Measurements from ENCODE around the gene KIF2C.
A peak's percentile ranks its signal among the peaks of the same experiment; 100 is the strongest.
"Not testable (repeated sequence)": the region's sequence is repeated elsewhere in the genome, so short reads cannot be mapped to it uniquely, and the experiment has no call there.

Gene KIF2C

GRCh38 chr1:44717156-44717555 is 22.5 kb upstream of the KIF2C start:
- DNase-seq = no peak
- intact Hi-C loops (cut with DNase I) = no loop called here

DNA sequence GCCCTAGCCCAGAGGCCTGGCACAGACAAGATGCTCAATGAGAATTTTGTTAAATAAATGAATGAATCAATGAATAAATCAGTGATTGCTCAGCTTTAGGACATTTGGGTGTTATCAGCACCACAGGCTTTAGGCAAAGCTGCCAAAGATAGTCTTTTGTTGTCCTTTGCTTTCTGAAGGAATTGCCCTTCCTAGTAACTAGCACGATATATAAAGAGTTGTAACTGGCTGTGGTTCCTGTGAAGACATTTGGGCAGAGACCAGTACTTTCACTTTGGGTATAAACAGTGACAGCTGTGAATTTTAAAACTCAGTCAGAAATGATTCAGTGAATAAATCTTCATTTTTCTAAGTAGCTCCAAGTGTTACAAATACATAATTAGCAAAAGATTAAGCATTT is 22.0 kb upstream of the KIF2C start:
- intact Hi-C loops (cut with DNase I) = no loop called here
- DNase-seq = no peak

- no peak for DNase-seq
- intact Hi-C loops (cut with DNase I) = no loop called here
These were observed 21.5 kb upstream of the KIF2C start for GRCh38 chr1:44718091-44718490.

DNA sequence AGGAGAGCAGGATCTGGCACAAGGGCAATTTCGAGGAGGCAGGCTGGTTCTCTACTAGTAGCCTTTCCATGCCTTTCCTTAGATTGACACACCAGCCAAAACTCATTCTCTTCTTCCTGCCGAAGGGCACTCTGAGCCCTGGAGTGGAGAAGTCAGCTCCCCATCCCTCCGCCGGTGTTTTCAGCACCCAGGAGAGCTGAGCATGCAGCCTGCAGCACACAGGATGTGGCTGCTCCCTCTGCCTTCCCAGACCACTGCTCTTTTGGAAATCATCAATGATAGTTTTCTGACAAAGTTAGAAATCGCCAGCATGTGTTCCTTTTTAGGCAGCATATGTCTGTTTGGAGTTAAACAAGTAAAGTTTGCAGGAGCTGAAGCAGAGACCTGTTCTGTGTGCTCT is 20.3 kb upstream of the KIF2C start:
- no peak for DNase-seq
- intact Hi-C loops (cut with DNase I) = no loop called here

DNA sequence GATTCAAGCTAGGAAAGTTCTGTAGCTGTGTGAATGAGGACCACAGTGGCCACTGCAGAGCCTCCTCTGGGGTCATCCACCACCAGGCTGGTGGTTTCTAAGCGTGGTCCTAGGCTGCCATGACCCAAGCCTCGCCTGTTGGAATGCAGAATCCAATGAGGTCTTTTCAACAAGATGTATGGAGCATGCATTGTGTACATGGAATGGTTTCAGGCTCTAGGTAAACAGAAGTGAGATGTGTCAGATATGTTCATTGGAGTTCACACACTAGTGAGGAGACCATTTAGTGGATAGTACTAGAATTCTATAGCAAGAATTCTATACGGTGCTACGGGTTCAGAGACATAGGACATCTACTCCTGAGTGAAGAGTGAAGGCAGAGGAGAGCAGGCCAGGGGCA is 19.4 kb upstream of the KIF2C start:
- DNase-seq = no peak
- intact Hi-C loops (cut with DNase I) = no loop called here

- peak in 14 of 42 donors; percentile 14 to 58 (median 28) for DNase-seq
- intact Hi-C loops (cut with DNase I) = no loop called here
These were observed 17.9 kb upstream of the KIF2C start for GRCh38 chr1:44721485-44722361.

- intact Hi-C loops (cut with DNase I) = no loop called here
These were observed 16.6 kb upstream of the KIF2C start for GRCh38 chr1:44723064-44723463.

GRCh38 chr1:44723496-44724295 is 15.9 kb upstream of the KIF2C start:
- intact Hi-C loops (cut with DNase I) = no loop called here
- DNase-seq = peak in 16 of 42 donors; percentile 12 to 55 (median 33)

More at GRCh38 chr1:44723064-44723463, 16.6 kb upstream of the KIF2C start:
- no peak for DNase-seq

- intact Hi-C loops (cut with DNase I) = no loop called here
- DNase-seq = no peak
These were observed 15.2 kb upstream of the KIF2C start for GRCh38 chr1:44724296-44724954.

DNA sequence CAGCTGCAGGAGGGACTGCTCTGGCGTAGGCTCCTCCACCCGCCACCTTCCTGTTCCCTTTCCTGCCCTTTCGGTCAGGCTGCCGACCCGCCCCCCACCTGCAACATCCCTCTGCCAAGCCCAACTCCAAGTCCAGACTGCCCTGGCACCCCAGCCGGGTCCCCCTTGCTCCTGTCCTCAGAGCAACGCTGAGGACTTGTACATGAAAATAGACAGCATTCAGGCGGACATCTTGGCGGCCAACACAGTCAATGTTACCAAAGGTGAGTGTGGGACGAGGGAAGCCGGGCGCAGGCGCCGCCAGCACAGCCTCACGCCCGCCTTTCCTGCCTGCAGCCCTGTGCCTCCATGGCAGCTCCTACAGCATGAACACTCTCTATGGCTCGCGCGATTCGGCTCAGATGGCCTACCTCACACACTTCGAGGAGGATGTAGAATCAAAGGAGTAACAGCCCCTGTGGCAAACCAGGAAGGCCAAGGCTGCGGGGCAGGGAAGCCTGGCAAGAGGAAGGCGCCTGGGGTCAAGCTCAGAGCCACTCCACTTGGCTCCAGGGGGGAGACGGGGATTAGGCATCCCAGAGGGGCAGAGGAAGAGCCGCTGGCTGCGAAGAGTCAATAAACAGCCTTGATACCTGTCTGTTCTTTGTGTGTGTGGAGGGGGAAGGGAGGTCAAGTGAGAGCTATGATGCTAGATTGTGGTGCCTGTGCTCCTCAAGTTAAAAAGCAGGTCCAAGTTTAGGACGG is 14.5 kb upstream of the KIF2C start:
- intact Hi-C loops (cut with DNase I) = no loop called here
- DNase-seq = no peak

GRCh38 chr1:44730741-44731512 is 8.7 kb upstream of the KIF2C start, which contains the start of gene RNU5D-1:
TSS of gene RNU5D-1 (minus strand) at chr1:44731170.
- intact Hi-C loops (cut with DNase I) = loop anchor here (10.0 kb wide), 1 partner anchor 574 kb away; no protein-coding TSS in a partner anchor
- peak; percentile 86 to 99 (median 96) for DNase-seq

GRCh38 chr1:44733365-44733764 is 6.3 kb upstream of the KIF2C start:
- intact Hi-C loops (cut with DNase I) = loop anchor here (10.0 kb wide), 1 partner anchor 571 kb away; no protein-coding TSS in a partner anchor
- DNase-seq = no peak

DNA sequence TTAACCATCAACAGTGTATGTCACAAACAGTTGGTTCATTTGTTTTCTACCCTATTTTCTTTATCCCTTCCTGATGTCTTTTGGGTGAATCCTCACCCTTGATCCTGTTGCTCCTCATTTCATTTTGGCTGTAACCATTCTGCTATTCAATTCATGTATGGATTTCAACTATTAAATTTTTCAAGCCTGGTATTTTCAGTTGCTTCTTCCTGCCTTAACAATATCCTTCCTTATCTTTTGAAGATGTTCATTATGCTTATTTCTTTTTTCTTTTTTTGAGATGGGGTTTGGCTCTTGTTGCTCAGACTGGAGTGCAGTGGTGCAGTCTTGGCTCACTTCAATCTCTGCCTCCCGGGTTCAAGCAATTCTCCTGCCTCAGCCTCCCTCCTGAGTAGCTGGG is 5.9 kb upstream of the KIF2C start:
- no peak for DNase-seq
- intact Hi-C loops (cut with DNase I) = loop anchor here (10.0 kb wide), 1 partner anchor 571 kb away; no protein-coding TSS in a partner anchor

DNA sequence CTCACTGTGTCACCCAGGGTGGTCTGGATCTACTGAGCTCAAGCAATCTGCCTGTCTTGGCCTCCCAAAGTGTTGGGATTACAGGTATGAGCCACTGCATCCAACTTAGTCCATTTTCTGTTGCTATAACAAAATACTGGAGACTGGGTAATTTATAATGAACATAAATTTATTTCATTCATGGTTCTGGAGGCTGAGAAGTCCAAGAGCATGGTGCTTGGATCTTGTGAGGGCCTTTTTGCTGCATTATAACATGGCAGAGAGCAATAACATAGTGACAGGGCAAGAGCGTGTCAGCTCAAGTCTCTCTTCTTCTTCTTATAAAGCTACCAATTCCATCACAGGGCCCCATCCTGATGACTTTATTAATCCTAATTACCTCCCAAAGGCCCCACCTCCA is 3.6 kb upstream of the KIF2C start:
- intact Hi-C loops (cut with DNase I) = loop anchor here (10.0 kb wide), 1 partner anchor 569 kb away; no protein-coding TSS in a partner anchor
- DNase-seq = no peak

- intact Hi-C loops (cut with DNase I) = loop anchor here (10.0 kb wide), 1 partner anchor 566 kb away; no protein-coding TSS in a partner anchor
- DNase-seq = not testable (repeated sequence)
These were observed 707 bp upstream of the KIF2C start for GRCh38 chr1:44738953-44739306.

DNA sequence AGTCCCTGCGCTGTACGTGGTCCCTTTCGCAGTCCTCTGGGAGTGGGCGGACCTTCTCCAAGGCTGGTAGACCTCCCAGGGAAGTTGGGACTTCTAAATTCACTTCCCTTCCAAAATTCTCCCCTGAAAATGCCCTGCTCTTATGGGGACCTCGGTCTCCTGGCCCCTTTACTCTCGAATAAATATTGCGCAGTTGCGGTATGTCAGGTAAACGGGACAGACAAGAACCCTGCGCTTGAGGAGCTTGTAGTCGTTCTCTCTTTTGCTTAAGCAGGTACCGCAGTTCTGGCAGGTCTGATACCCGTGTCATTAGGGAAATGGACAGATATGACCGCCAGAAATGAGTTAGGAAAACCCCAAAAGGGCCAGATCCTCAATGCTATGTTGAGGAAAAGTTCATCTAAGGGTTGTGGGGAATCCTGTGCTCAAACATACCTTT is 561 bp downstream of the KIF2C start:
- intact Hi-C loops (cut with DNase I) = loop anchor here (5.0 kb wide), 1 partner anchor 37 kb away; the partner anchor contains the start of gene RPS8

GRCh38 chr1:44743211-44743610 is 3.6 kb downstream of the KIF2C start:
- intact Hi-C loops (cut with DNase I) = loop anchor here (5.0 kb wide), 1 partner anchor 34 kb away; the partner anchor contains the start of gene RPS8
- no peak for DNase-seq

More for the DNA sequence above, 561 bp downstream of the KIF2C start:
- DNase-seq = no peak

- intact Hi-C loops (cut with DNase I) = no loop called here
- no peak for DNase-seq
These were observed 8.2 kb downstream of the KIF2C start for GRCh38 chr1:44747878-44748277.

All from head of caudate nucleus (tissue), 42 donors.